GM18517 (cell line): ENCODE data around the gene ZNF197.
"Not testable (repeated sequence)": the region's sequence is repeated elsewhere in the genome, so short reads cannot be mapped to it uniquely, and the experiment has no call there.

ENCODE experiments used
- ATAC-seq: cut with Tn5 transposase; IDR thresholded peaks from one replicate; pipeline ENCODE4 v1.9.1; 2021; ENCODE audit warnings: mild to moderate bottlenecking, moderate library complexity; ENCODE audit not compliant: unreplicated experiment

Gene ZNF197

GRCh38 chr3:44659434-44659833 lies 34.6 kb downstream of the ZNF197 start:
- no peak for ATAC-seq

DNA sequence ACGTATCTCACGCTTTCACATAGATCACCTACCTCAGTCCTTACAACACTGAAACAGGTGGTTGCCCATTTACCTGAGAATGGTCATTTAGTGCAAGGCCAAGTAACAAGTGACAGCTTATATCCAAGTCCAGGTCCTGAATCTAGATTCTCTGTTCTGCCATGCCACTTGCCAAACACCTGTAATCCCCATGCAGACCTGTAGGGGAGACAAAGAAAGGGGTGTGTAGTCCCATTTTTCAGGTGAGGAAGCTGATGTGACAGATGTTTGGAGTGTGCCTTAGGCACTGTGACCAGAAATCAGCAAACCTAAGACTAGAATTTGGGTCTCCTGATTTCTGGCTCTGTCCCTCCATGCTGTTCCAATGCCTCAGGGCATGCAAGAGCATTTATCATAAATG lies 36.4 kb downstream of the ZNF197 start:
- no peak for ATAC-seq

DNA sequence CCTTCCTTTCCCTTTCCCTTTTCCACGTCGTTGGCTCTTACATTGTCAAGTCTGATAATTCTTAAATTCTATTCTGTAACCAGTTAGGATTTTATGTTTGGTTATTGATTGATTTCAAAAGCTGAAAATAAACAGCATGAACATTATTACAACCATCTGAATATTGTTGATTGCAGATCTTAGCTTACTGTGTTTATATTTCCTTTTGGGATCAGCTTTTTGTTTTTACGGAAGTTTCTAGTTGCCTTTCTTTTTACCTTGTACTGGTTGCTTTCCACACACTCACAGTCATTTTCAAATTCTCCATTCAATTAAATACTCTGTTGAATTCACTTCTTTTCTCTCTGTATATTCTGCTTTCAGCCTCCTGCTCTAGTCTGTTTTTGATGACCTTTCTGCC lies 40.3 kb downstream of the ZNF197 start:
- no peak for ATAC-seq

DNA sequence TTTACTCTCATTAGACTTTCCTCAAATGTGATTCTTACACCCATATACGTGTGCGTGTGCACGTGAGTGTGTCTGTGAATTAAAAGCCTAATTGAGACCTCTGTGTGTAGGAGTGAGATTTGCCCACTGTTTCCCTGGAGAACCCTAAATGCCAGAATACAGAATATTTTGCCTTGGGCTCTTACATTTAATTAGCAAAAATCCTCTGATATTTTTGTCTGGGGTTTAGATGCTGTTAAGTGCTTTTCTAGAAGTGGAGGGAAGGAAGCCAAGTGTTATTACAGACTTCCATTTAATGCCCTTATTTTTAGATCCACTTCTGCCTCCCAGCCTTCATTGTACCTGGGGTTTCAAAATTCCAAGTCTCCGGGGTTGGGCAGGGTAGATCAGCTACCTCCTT lies 41.5 kb downstream of the ZNF197 start:
- ATAC-seq, result no peak

DNA sequence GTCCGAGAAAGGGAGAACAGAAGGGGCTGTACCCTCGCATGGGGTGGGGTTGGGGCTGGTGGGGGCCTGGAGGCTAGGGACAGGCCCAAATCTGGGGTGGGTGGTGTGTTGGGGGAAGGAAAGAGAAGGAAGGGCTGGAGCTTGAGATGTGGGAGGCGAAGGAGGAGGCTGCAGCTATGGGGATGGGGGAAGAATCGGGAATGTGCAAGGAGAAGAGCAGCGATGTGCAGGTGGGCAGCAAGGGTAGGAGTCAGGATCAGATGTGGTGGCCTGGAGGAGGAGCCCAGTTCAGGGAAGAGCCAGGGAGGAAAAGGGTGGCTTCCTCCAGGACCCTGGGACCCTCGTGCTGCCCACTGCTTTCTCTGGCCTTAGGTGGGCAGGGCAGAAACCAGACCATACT lies 44.9 kb downstream of the ZNF197 start:
- ATAC-seq, result no peak

GRCh38 chr3:44673466-44673865 lies 48.6 kb downstream of the ZNF197 start:
- ATAC-seq, result not testable (repeated sequence)

GRCh38 chr3:44674211-44674610 lies 49.4 kb downstream of the ZNF197 start:
- no peak for ATAC-seq

DNA sequence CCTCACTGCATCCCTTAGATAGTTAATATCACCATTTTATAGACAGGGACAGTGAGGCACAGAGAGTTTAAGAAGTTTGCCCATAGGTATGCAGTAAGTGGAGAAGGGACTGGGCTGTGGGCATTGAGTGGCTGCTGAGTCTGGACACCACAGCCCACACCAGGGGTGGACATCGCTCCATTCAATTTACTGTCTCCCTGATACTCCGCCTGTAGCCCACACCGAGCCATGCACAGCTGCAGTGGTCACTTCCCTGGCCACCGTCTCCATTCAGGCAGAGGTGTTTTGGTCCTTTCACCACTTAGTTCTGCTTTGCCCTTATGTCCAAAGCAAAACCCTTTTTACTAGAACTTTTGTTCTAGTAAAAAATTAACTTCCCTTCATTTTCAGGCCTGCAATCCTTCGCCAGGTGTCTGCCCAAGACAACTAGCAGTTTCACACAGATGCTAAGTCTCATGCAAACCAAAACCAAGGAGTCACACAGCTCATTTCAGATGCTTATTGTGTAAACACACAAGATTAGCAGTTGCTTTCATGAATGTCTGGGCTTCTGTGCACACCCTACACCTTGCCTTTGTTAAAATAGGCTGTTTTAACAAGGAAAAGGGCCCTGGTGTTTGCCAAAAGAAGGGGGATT lies 53.8 kb downstream of the ZNF197 start:
- no peak for ATAC-seq

DNA sequence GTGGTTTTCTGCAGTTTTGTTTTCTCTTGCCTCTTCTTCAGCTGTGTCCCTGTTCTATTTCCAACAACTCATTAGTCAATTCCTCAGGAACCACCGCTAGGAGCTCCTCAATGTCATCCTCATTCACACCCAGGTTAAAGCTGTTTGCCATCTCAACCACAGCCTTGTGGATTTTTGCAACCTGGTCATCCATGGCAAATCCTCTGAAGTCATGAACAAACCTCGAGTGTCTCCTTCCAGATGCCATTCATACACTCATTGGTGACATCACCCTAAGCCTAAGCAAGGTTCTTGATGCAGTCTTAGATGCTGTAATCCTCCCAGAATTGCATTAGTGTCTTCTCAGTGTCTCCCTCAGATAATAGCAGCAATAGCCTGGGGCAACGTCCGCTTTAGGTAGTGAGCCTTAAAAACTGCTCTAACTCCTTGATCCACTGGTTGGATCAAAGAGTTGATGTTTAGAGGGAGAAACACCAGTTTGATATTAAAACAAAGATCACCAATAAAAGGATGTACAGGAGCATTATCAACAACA lies 56.2 kb downstream of the ZNF197 start:
- ATAC-seq, result no peak

GRCh38 chr3:44682182-44682896 lies 57.5 kb downstream of the ZNF197 start:
- no peak for ATAC-seq

DNA sequence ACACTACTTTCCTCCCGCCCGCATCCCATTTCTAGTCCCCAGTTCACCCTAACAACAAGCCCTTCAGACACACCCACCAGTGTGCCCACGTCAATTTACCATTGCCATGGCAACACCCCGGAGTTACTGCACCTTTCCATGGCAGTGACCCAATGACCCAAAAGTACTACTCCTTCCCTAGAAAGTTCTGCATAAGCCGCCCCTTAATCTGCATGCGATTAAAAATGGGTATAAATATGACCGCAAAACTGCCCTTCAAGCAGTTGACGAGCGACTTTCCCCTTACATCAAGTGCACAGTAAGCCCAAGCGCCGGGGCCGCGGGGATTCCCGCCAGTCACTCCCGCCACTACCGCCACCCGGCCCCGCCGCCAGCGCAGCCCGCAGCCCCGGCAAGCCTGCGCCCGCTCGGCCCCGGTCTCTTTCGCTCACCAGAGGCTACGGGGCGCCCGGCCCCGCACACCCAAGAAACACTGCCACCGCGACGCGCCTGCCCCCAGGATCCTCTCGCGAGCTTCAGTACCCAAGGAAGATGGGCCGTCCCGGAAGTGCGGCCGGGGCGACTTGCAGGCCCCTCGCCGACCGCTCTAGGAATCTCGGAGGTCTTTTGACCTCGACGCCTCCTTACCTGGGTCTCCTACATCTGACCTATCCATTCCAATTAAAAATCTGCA lies 60.4 kb downstream of the ZNF197 start:
- ATAC-seq, result peak; percentile 78

DNA sequence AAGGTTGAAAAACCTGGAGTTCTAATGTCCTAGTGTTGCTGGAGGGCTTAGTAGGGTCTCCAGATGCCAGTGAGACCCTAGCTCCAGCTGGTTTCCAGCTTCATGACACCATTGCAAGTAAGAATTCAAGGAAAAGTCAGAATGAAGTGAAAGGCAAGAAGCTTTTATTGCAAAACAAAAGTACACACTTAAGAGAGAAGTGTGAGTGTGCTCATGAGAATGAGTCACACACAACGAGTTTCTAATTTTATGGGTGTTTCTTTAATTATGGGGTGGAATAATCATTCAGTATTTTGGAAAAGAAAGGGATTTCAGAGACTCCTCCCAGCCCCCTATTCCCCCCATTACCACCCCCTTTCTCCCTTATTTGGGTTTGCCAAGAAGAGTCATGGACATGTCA lies 63.1 kb downstream of the ZNF197 start:
- no peak for ATAC-seq
